ENCODE measurements around the gene RASGRP4.

The RASGRP4 gene

DNA sequence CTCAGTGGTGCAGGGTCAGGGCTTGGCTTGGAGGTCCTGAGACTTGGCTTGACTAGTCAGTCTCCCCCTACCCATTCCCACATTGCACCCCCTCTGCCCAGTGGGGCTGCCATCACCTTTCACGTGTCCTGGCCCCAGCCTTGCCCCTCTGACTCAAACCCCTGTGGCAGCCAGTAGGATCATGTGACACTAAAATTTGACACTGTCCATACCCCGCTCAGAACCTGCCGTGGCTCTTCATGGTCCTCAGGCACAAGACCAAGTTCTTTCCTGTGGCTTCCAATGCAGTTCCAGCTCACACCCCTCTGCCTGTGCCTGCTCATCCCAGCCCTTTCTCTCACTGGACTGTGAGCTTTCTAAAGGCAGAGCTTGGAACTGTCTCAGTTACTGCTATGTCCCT lies 49.4 kb downstream of the RASGRP4 start:
- Histone ChIP-seq H4K20me1 (ENCODE audit: insufficient read depth, low read length) (no peaks in the 10 kb centered on the region), H3K4me3 (ENCODE audit: low read depth, low read length, poor library complexity, severe bottlenecking) (no peak overlapping the region), H3K9ac (ENCODE audit: low read length) (no peak overlapping the region), H3K36me3 (ENCODE audit: insufficient read depth, low read length) (peaks cover 40% of the 10 kb centered on the region), H3K27ac (ENCODE audit: low read depth, low read length, poor library complexity, severe bottlenecking) (no peak overlapping the region), H3K27me3 (ENCODE audit: insufficient read depth, low read length) (no peaks in the 10 kb centered on the region), H3K79me2 (ENCODE audit: insufficient read depth, low read length) (peaks cover 13% of the 10 kb centered on the region), H3K9me2 (ENCODE audit: low read depth, low read length) (no peaks in the 10 kb centered on the region), H3K4me1 (ENCODE audit: insufficient read depth, low read length, severe bottlenecking) (peaks cover 23% of the 10 kb centered on the region), H3K4me2 (ENCODE audit: low read length) (peak overlapping the region; percentile 96; the same call in 1 of the 2 replicates), H3F3A (ENCODE audit: insufficient read depth, low read length) (no peaks in the 10 kb centered on the region), H2AFZ (ENCODE audit: low read length) (no peak overlapping the region), H3K9me3 (ENCODE audit: low read length) (no peaks in the 10 kb centered on the region)
- TF ChIP-seq, protein P1, sequence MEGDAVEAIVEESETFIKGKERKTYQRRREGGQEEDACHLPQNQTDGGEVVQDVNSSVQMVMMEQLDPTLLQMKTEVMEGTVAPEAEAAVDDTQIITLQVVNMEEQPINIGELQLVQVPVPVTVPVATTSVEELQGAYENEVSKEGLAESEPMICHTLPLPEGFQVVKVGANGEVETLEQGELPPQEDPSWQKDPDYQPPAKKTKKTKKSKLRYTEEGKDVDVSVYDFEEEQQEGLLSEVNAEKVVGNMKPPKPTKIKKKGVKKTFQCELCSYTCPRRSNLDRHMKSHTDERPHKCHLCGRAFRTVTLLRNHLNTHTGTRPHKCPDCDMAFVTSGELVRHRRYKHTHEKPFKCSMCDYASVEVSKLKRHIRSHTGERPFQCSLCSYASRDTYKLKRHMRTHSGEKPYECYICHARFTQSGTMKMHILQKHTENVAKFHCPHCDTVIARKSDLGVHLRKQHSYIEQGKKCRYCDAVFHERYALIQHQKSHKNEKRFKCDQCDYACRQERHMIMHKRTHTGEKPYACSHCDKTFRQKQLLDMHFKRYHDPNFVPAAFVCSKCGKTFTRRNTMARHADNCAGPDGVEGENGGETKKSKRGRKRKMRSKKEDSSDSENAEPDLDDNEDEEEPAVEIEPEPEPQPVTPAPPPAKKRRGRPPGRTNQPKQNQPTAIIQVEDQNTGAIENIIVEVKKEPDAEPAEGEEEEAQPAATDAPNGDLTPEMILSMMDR (IDR thresholded peaks at IDR 0.05; ENCODE audit: low read length), result no peak
- no peak for TF ChIP-seq EZH2 (IDR thresholded peaks at IDR 0.05; ENCODE audit: borderline replicate concordance, low read length)

DNA sequence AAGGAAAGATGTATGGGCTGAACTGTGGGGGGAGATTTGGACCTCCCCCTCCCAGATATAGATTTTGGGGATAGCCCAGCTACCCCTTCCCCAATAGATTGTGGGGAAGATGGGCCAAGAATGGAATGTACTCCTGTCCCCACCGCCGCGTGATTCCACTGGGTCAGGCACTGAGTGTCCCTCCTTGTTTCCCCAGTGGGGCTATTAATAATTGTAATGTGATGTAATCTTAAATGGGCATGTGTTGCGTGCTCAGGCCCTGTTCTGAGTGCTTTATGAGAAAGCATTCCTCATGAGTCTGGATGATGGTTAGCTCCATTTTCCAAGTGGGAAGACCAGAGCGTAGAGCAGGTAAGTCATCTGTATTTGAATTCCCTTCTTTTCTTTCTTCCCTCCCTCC lies 50.3 kb downstream of the RASGRP4 start:
- H3K4me2 ChIP-seq (ENCODE audit: low read length), result peak overlapping the region; percentile 96
- no peaks in the 10 kb centered on the region for H3K9me2 ChIP-seq (ENCODE audit: low read depth, low read length)
- no peaks in the 10 kb centered on the region for H3K9me3 ChIP-seq (ENCODE audit: low read length)
- H3K27ac ChIP-seq (ENCODE audit: low read depth, low read length, poor library complexity, severe bottlenecking), result no peak overlapping the region
- H3K9ac ChIP-seq (ENCODE audit: low read length), result peak overlapping the region; percentile 93
- H3K79me2 ChIP-seq (ENCODE audit: insufficient read depth, low read length), result peaks cover 13% of the 10 kb centered on the region
- no peak overlapping the region for H2AFZ ChIP-seq (ENCODE audit: low read length)
- no peaks in the 10 kb centered on the region for H3K27me3 ChIP-seq (ENCODE audit: insufficient read depth, low read length)
- peaks cover 32% of the 10 kb centered on the region for H3K36me3 ChIP-seq (ENCODE audit: insufficient read depth, low read length)
- H4K20me1 ChIP-seq (ENCODE audit: insufficient read depth, low read length), result no peaks in the 10 kb centered on the region
- H3F3A ChIP-seq (ENCODE audit: insufficient read depth, low read length), result no peaks in the 10 kb centered on the region
- H3K4me3 ChIP-seq (ENCODE audit: low read depth, low read length, poor library complexity, severe bottlenecking), result peak overlapping the region; percentile 74
- no peak for TF ChIP-seq EZH2 (IDR thresholded peaks at IDR 0.05; ENCODE audit: borderline replicate concordance, low read length)
- TF ChIP-seq, protein P1 (IDR thresholded peaks at IDR 0.05; ENCODE audit: low read length), result no peak
- peaks cover 23% of the 10 kb centered on the region for H3K4me1 ChIP-seq (ENCODE audit: insufficient read depth, low read length, severe bottlenecking)

DNA sequence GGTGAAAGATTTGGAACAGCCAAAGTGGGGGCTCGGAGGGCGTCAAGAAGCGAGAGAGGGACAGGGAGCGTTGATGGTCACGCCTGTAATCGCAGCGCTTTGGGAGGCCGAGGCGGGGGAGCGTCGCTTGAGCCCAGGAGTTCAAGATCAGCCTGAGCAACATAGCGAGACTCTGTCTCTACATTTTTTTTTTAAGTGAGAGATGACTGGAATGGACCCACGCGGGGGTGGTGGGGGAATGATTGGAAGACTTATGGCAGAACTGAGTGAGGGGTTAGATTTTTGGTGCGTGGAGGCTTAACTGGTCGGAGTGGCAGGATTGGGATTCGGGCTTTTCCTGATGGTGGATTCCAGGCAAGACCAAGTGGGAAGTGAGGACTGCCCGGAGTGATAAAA lies 50.9 kb downstream of the RASGRP4 start:
- H3K27ac ChIP-seq (ENCODE audit: low read depth, low read length, poor library complexity, severe bottlenecking), result peak overlapping the region; percentile 42
- H3K36me3 ChIP-seq (ENCODE audit: insufficient read depth, low read length), result peaks cover 25% of the 10 kb centered on the region
- H3K9me2 ChIP-seq (ENCODE audit: low read depth, low read length), result no peaks in the 10 kb centered on the region
- H3K27me3 ChIP-seq (ENCODE audit: insufficient read depth, low read length), result no peaks in the 10 kb centered on the region
- peaks cover 13% of the 10 kb centered on the region for H3K79me2 ChIP-seq (ENCODE audit: insufficient read depth, low read length)
- no peaks in the 10 kb centered on the region for H3K9me3 ChIP-seq (ENCODE audit: low read length)
- H3K4me1 ChIP-seq (ENCODE audit: insufficient read depth, low read length, severe bottlenecking), result peaks cover 23% of the 10 kb centered on the region
- H3K9ac ChIP-seq (ENCODE audit: low read length), result peak overlapping the region; percentile 93
- H3F3A ChIP-seq (ENCODE audit: insufficient read depth, low read length), result no peaks in the 10 kb centered on the region
- no peaks in the 10 kb centered on the region for H4K20me1 ChIP-seq (ENCODE audit: insufficient read depth, low read length)
- TF ChIP-seq, protein P1 (IDR thresholded peaks at IDR 0.05; ENCODE audit: low read length), result no peak
- TF ChIP-seq EZH2 (IDR thresholded peaks at IDR 0.05; ENCODE audit: borderline replicate concordance, low read length), result no peak
- peak overlapping the region; percentile 74 for H3K4me3 ChIP-seq (ENCODE audit: low read depth, low read length, poor library complexity, severe bottlenecking)
- no peak overlapping the region for H2AFZ ChIP-seq (ENCODE audit: low read length)
- H3K4me2 ChIP-seq (ENCODE audit: low read length), result peak overlapping the region; percentile 96
